Trophoblast cell (in vitro differentiated cells and primary cell): ENCODE data around the gene ZNF580.

ENCODE experiments used
- DNase-seq, 2 donors: peaks; one replicate each; pipeline ENCODE4 v3.0.0-alpha.2; 2016
- H2AFZ ChIP-seq: 2 replicates; pipeline ENCODE4 v1.6.1; 2013; ENCODE audit warnings: low read length, moderate library complexity, mild to moderate bottlenecking; ENCODE audit not compliant: insufficient read depth, poor library complexity
- H2AK5ac ChIP-seq: 2 replicates; pipeline ENCODE4 v1.6.1; 2013; ENCODE audit warnings: mild to moderate bottlenecking, low read length
- H2BK120ac ChIP-seq: 2 replicates; pipeline ENCODE4 v1.6.1; 2013; ENCODE audit warnings: low read length, mild to moderate bottlenecking, moderate library complexity; ENCODE audit not compliant: insufficient read depth, poor library complexity
- H2BK12ac ChIP-seq: 2 replicates; pipeline ENCODE4 v1.6.1; 2013; ENCODE audit warnings: mild to moderate bottlenecking, low read length, moderate library complexity
- H2BK5ac ChIP-seq: 2 replicates; pipeline ENCODE4 v1.6.1; 2013; ENCODE audit warnings: low read length, low read depth, moderate library complexity, mild to moderate bottlenecking; ENCODE audit not compliant: poor library complexity
- H3K14ac ChIP-seq: 2 replicates; pipeline ENCODE4 v1.6.1; 2013; ENCODE audit warnings: mild to moderate bottlenecking, low read length
- H3K18ac ChIP-seq: 2 replicates; pipeline ENCODE4 v1.6.1; 2013; ENCODE audit warnings: mild to moderate bottlenecking, low read length
- H3K23ac ChIP-seq: 2 replicates; pipeline ENCODE4 v1.6.1; 2013; ENCODE audit warnings: low read length
- H3K27ac ChIP-seq: 2 replicates; pipeline ENCODE4 v1.5.1; 2013; ENCODE audit warnings: low read depth, mild to moderate bottlenecking, inconsistent platforms, low read length, moderate library complexity
- H3K27me3 ChIP-seq: 2 replicates; pipeline ENCODE4 v1.6.1; 2013; ENCODE audit warnings: inconsistent platforms, mild to moderate bottlenecking, low read length, moderate library complexity; ENCODE audit not compliant: insufficient read depth
- H3K36me3 ChIP-seq, 2 experiments: 1 replicate in 1 of 2; 2 replicates in 1 of 2; pipeline ENCODE4 v1.6.1; 2013; ENCODE audit warnings: low read length in 2 of 2, mild to moderate bottlenecking in 2 of 2, moderate library complexity in 1 of 2; ENCODE audit not compliant: insufficient read depth in 2 of 2, control insufficient read depth in 1 of 2
- H3K4ac ChIP-seq: 2 replicates; pipeline ENCODE4 v1.6.1; 2013; ENCODE audit warnings: low read depth, mild to moderate bottlenecking, low read length, moderate library complexity
- H3K4me1 ChIP-seq, 2 experiments: 1 replicate in 1 of 2; 2 replicates in 1 of 2; pipeline ENCODE4 v1.6.1; 2013; ENCODE audit warnings: low read length in 2 of 2, mild to moderate bottlenecking in 2 of 2, moderate library complexity in 1 of 2; ENCODE audit not compliant: insufficient read depth in 2 of 2, control insufficient read depth in 1 of 2
- H3K4me2 ChIP-seq: 2 replicates; pipeline ENCODE4 v1.6.1; 2013; ENCODE audit warnings: inconsistent platforms, mild to moderate bottlenecking, low read length, moderate library complexity
- H3K4me3 ChIP-seq: 2 replicates; pipeline ENCODE4 v1.5.1; 2013; ENCODE audit warnings: mild to moderate bottlenecking, low read depth, low read length, inconsistent platforms
- H3K79me1 ChIP-seq: one replicate; pipeline ENCODE4 v1.6.1; 2013; ENCODE audit warnings: low read length
- H3K79me2 ChIP-seq: 2 replicates; pipeline ENCODE4 v1.6.1; 2013; ENCODE audit warnings: low read length, mild to moderate bottlenecking; ENCODE audit not compliant: control insufficient read depth, insufficient read depth, poor library complexity
- H3K9ac ChIP-seq: 2 replicates; pipeline ENCODE4 v1.6.1; 2013; ENCODE audit warnings: mild to moderate bottlenecking, low read length
- H3K9me3 ChIP-seq: 2 replicates; pipeline ENCODE4 v1.6.1; 2013; ENCODE audit warnings: low read depth, mild to moderate bottlenecking, control low read depth, inconsistent platforms, low read length; ENCODE audit not compliant: insufficient read depth
- H4K12ac ChIP-seq: 2 replicates; pipeline ENCODE4 v1.6.1; 2013; ENCODE audit warnings: low read depth, mild to moderate bottlenecking, low read length, moderate library complexity
- H4K8ac ChIP-seq: 2 replicates; pipeline ENCODE4 v1.6.1; 2013; ENCODE audit warnings: low read depth, mild to moderate bottlenecking, low read length, moderate library complexity
- H4K91ac ChIP-seq: one replicate; pipeline ENCODE4 v1.6.1; 2013; ENCODE audit warnings: low read depth, mild to moderate bottlenecking, low read length, moderate library complexity
- WGBS: extraction: QIAGEN DNeasy Blood & Tissue Kit; methylation state at CpG from one replicate; pipeline ENCODE4 v1.1.7; 2013; ENCODE audit warnings: missing lambda C conversion rate; ENCODE audit not compliant: insufficient read length, insufficient coverage; ENCODE audit errors: extremely low coverage; 5-methylcytosine and 5-hydroxymethylcytosine counted together

The ZNF580 gene

GRCh38 chr19:55678121-55678671 lies 37.4 kb downstream of the ZNF580 start:
- H2AFZ ChIP-seq: no peak overlapping the region
- no peak overlapping the region for H3K4ac ChIP-seq
- peaks cover 0 to 3% of the 10 kb centered on the region in 2 experiments for H3K4me1 ChIP-seq
- peaks cover 53 to 54% of the 10 kb centered on the region in 2 experiments for H3K36me3 ChIP-seq
- peak in 1 of 2 donors; percentile 12 for DNase-seq
- no peaks in the 10 kb centered on the region for H3K27me3 ChIP-seq
- peaks cover 9% of the 10 kb centered on the region for H3K79me2 ChIP-seq
- no peak overlapping the region for H3K27ac ChIP-seq
- H3K4me3 ChIP-seq: no peak overlapping the region
- H3K4me2 ChIP-seq: no peak overlapping the region
- no peak overlapping the region for H2AK5ac ChIP-seq
- H2BK5ac ChIP-seq: no peak overlapping the region
- no peak overlapping the region for H3K14ac ChIP-seq
- peaks cover 4% of the 10 kb centered on the region for H3K79me1 ChIP-seq
- H2BK12ac ChIP-seq: no peak overlapping the region
- no peak overlapping the region for H2BK120ac ChIP-seq
- H4K91ac ChIP-seq: no peak overlapping the region
- no peak overlapping the region for H3K18ac ChIP-seq
- H4K8ac ChIP-seq: no peak overlapping the region
- WGBS: no CpG with 5 or more reads among the region's 21 CpGs
- no peaks in the 10 kb centered on the region for H3K9me3 ChIP-seq
- no peak overlapping the region for H3K9ac ChIP-seq
- H3K23ac ChIP-seq: no peak overlapping the region
- H4K12ac ChIP-seq: no peak overlapping the region

GRCh38 chr19:55679343-55680257 lies 38.8 kb downstream of the ZNF580 start:
- Histone ChIP-seq H3K23ac (no peak overlapping the region), H3K18ac (no peak overlapping the region), H4K8ac (no peak overlapping the region), H3K36me3 (peaks cover 55 to 57% of the 10 kb centered on the region in 2 experiments), H3K14ac (no peak overlapping the region), H2BK120ac (no peak overlapping the region), H3K4me2 (no peak overlapping the region), H4K91ac (no peak overlapping the region), H3K9me3 (no peaks in the 10 kb centered on the region), H3K4ac (no peak overlapping the region), H3K27me3 (no peaks in the 10 kb centered on the region), H3K27ac (no peak overlapping the region), H3K9ac (no peak overlapping the region), H3K4me1 (peaks cover 0 to 3% of the 10 kb centered on the region in 2 experiments), H2AFZ (no peak overlapping the region), H3K4me3 (peak overlapping the region; percentile 39), H2BK12ac (no peak overlapping the region), H4K12ac (no peak overlapping the region), H2BK5ac (no peak overlapping the region), H3K79me1 (peaks cover 4% of the 10 kb centered on the region), H3K79me2 (peaks cover 9% of the 10 kb centered on the region), H2AK5ac (no peak overlapping the region)
- no peak for DNase-seq
- no CpG with 5 or more reads among the region's 24 CpGs for WGBS

- Histone ChIP-seq H3K27ac (no peak overlapping the region), H4K91ac (no peak overlapping the region), H3K23ac (no peak overlapping the region), H2AK5ac (no peak overlapping the region), H3K27me3 (no peaks in the 10 kb centered on the region), H2BK5ac (no peak overlapping the region), H4K12ac (no peak overlapping the region), H2AFZ (no peak overlapping the region), H3K18ac (no peak overlapping the region), H3K79me2 (peaks cover 5% of the 10 kb centered on the region), H3K14ac (no peak overlapping the region), H3K4me1 (peaks cover 0 to 3% of the 10 kb centered on the region in 2 experiments), H3K79me1 (no peaks in the 10 kb centered on the region), H2BK120ac (no peak overlapping the region), H3K4me3 (no peak overlapping the region), H3K36me3 (peaks cover 64 to 66% of the 10 kb centered on the region in 2 experiments), H3K9me3 (peaks cover 2% of the 10 kb centered on the region), H3K9ac (no peak overlapping the region), H3K4ac (no peak overlapping the region), H2BK12ac (no peak overlapping the region), H4K8ac (no peak overlapping the region), H3K4me2 (no peak overlapping the region)
- no peak for DNase-seq
- no CpG with 5 or more reads among the region's 20 CpGs for WGBS
These were observed 39.7 kb downstream of the ZNF580 start for GRCh38 chr19:55680339-55681130.
